Neural progenitor cell (in vitro differentiated cells): Measurements from ENCODE around the gene ZIC4.

Source experiments
- CTCF ChIP-seq: fragments of 200-600 bp; sonication (generic); IDR thresholded peaks from 2 replicates; pipeline ENCODE4 v1.5.1; 2017; ENCODE audit warnings: antibody characterized with exemption, mild to moderate bottlenecking
- EZH2phosphoT487 ChIP-seq: fragments of 200-600 bp; sonication (generic); IDR thresholded peaks from 2 replicates; pipeline ENCODE4 v1.6.1; 2017; ENCODE audit warnings: antibody characterized with exemption

GRCh38 chr3:147368561-147369221 is 37.7 kb downstream of the ZIC4 start:
- TF ChIP-seq CTCF (no peak), EZH2phosphoT487 (peak; percentile 45)
